ENCODE measurements around the gene DEK.

- no peak for TF ChIP-seq POLR2A (IDR thresholded peaks at IDR 0.05; ENCODE audit: extremely low read depth, insufficient read length)
- no peak for TF ChIP-seq CTCF (IDR thresholded peaks at IDR 0.05; ENCODE audit: low read depth, low read length)
- no peak for TF ChIP-seq MAX (IDR thresholded peaks at IDR 0.05; ENCODE audit: low read depth, low read length)
Measured at GRCh38 chr6:18187701-18188100, 76.6 kb downstream of the DEK start.
